CD4-positive, alpha-beta T cell treated with Interleukin-17A for 4 hours (primary cell): ENCODE results near the gene HRC.
"Not testable (repeated sequence)": the region's sequence is repeated elsewhere in the genome, so short reads cannot be mapped to it uniquely, and the experiment has no call there.

Experiments used
- DNase-seq: peaks from one replicate; pipeline ENCODE4 v3.0.0-alpha.2; 2020; ENCODE audit warnings: mixed read lengths

HRC gene

GRCh38 chr19:49133621-49134454 is 21.4 kb downstream of the HRC start:
- peak; percentile 75 for DNase-seq

GRCh38 chr19:49132974-49133609 is 22.1 kb downstream of the HRC start:
- DNase-seq, result peak; percentile 74

GRCh38 chr19:49130325-49130724 is 24.9 kb downstream of the HRC start:
- DNase-seq, result no peak

- no peak for DNase-seq
Measured at GRCh38 chr19:49129238-49129583, 26.0 kb downstream of the HRC start.

- DNase-seq, result no peak
Measured at GRCh38 chr19:49128545-49129237, 26.5 kb downstream of the HRC start.

- DNase-seq, result peak; percentile 96
Measured at GRCh38 chr19:49127674-49128544, 27.3 kb downstream of the HRC start.

- not testable (repeated sequence) for DNase-seq
Measured at GRCh38 chr19:49127225-49127624, 28.0 kb downstream of the HRC start.

- DNase-seq, result no peak
Measured at GRCh38 chr19:49126575-49126974, 28.6 kb downstream of the HRC start.

GRCh38 chr19:49125025-49125731 is 30.0 kb downstream of the HRC start:
- no peak for DNase-seq

- DNase-seq, result not testable (repeated sequence)
Measured at GRCh38 chr19:49123285-49123684, 31.9 kb downstream of the HRC start.

- not testable (repeated sequence) for DNase-seq
Measured at GRCh38 chr19:49121841-49122240, 33.4 kb downstream of the HRC start.

GRCh38 chr19:49120868-49121267 is 34.3 kb downstream of the HRC start:
- no peak for DNase-seq

- DNase-seq, result no peak
Measured at GRCh38 chr19:49120325-49120683, 34.9 kb downstream of the HRC start.

- DNase-seq, result peak; percentile 26
Measured at GRCh38 chr19:49119411-49120324, 35.5 kb downstream of the HRC start, which contains the start of gene PPFIA3. PPFIA3 (plus strand) TSS chr19:49119544; CDS start chr19:49127874, 8,330 bp downstream.

- DNase-seq, result peak; percentile 98
Measured at GRCh38 chr19:49118565-49119410, 36.4 kb downstream of the HRC start, which contains the start of gene C19orf73. C19orf73 (minus strand) TSS chr19:49119143; CDS start chr19:49119022, 121 bp downstream.

- DNase-seq, result no peak
Measured at GRCh38 chr19:49117677-49118564, 37.3 kb downstream of the HRC start.

GRCh38 chr19:49116544-49116943 is 38.7 kb downstream of the HRC start:
- no peak for DNase-seq

- DNase-seq, result peak; percentile 71
Measured at GRCh38 chr19:49114630-49115363, 40.4 kb downstream of the HRC start.
